ENCODE measurements around the gene SLC25A23.

DNA sequence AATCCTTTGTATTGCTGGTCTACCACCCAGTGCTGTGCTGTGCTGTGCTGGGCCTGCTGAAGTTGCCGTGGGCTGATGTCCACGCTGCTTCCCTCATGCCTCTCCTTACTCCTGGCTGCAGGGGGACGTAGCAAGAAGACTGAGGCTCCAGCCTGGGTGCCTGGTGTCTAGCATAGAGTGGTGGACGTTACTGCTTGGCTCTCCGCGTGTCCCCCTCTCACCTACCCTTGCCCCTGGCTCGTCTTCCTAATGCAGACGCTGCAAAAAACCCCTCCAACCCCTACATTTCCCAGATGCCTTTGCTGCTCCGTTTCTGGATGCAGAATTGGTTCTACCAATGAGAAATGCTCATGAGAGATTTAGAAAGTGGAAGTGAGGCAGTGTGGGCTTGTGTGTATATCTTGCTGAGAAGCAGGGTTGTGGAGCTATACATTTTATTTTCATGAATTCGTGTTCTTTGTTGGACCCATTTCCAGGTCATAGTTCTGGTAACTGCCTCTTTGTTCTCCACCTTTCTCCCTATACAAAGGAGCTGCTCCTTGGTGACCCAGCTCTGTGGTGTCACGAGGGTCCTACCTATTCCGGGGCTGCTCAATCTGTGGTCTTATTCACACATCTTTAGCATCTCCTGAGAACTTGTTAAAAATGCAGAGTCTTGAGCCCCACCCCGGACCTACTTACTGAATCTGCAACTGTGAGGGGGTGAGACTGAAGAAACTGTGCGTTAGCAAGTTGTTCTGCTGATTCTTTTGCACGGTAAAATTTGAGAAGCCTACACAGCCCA lies 29.9 kb upstream of the SLC25A23 start:
- TF ChIP-seq, protein P1, sequence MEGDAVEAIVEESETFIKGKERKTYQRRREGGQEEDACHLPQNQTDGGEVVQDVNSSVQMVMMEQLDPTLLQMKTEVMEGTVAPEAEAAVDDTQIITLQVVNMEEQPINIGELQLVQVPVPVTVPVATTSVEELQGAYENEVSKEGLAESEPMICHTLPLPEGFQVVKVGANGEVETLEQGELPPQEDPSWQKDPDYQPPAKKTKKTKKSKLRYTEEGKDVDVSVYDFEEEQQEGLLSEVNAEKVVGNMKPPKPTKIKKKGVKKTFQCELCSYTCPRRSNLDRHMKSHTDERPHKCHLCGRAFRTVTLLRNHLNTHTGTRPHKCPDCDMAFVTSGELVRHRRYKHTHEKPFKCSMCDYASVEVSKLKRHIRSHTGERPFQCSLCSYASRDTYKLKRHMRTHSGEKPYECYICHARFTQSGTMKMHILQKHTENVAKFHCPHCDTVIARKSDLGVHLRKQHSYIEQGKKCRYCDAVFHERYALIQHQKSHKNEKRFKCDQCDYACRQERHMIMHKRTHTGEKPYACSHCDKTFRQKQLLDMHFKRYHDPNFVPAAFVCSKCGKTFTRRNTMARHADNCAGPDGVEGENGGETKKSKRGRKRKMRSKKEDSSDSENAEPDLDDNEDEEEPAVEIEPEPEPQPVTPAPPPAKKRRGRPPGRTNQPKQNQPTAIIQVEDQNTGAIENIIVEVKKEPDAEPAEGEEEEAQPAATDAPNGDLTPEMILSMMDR (conservative IDR thresholded peaks at IDR 0.05; ENCODE audit: low read length) = no peak
- no peak for TF ChIP-seq EZH2phosphoT487 (IDR thresholded peaks at IDR 0.05; ENCODE audit: borderline replicate concordance)
